Activated B cell treated with CpG ODN at 0.5 μM for 24 hours (primary cell): ENCODE measurements around the gene TSEN2. TPM values are rescaled to one million over a fixed set of nuclear protein-coding genes. Genes with fewer than 3 reads are reported as not detected.

Source experiments
- ATAC-seq: fragments of 200-7000 bp; cut with Tn5 transposase; one replicate; pipeline ENCODE4 v1.10.0; 2021; ENCODE audit warnings: low read depth, mild to moderate bottlenecking, moderate library complexity
- CTCF ChIA-PET: fragments of 350-600 bp; sonication (Branson Sonifier 250); formaldehyde crosslinking; loops from one replicate; lab custom pipeline; 2021; ENCODE audit warnings: antibody characterized with exemption; lab: Charles Lee
- POLR2A ChIA-PET: fragments of 350-600 bp; sonication (Branson Sonifier 250); formaldehyde crosslinking; loops from one replicate; lab custom pipeline; 2021; ENCODE audit warnings: antibody characterized with exemption; lab: Charles Lee
- DNase-seq: peaks from one replicate; pipeline ENCODE4 v3.0.0; 2022
- H3K27ac Mint-ChIP-seq: one replicate; pipeline ENCODE4 v1.8.0; 2020; ENCODE audit warnings: mixed read lengths
- H3K27me3 Mint-ChIP-seq: one replicate; pipeline ENCODE4 v1.8.0; 2021; ENCODE audit warnings: mixed read lengths
- H3K36me3 Mint-ChIP-seq: one replicate; pipeline ENCODE4 v1.8.0; 2021; ENCODE audit warnings: low read depth, mixed read lengths
- H3K4me1 Mint-ChIP-seq: one replicate; pipeline ENCODE4 v1.8.0; 2021; ENCODE audit warnings: mixed read lengths
- H3K4me3 Mint-ChIP-seq: one replicate; pipeline ENCODE4 v1.8.0; 2020; ENCODE audit warnings: mild to moderate bottlenecking, mixed read lengths
- H3K9me3 Mint-ChIP-seq: one replicate; pipeline ENCODE4 v1.8.0; 2020; ENCODE audit warnings: mixed read lengths
- intact Hi-C: fragments of 100-400 bp; cut with micrococcal nuclease; formaldehyde crosslinking; loops from one replicate; pipeline ENCODE4 v1.15.1; 2024
- total RNA-seq: library from RNA; stranded (reverse); gene quantifications from 2 replicates; pipeline ENCODE4 v1.2.3, GENCODE V29; 2022
- TF ChIP-seq, protein P1 (sequence below): fragments of 200-600 bp; IDR thresholded peaks from one replicate; pipeline ENCODE4 v1.8.0; 2022; ENCODE audit warnings: antibody characterized with exemption, mild to moderate bottlenecking

TSEN2 gene
- total RNA-seq, 1 donor from 2014 or later: 17.4 TPM

DNA sequence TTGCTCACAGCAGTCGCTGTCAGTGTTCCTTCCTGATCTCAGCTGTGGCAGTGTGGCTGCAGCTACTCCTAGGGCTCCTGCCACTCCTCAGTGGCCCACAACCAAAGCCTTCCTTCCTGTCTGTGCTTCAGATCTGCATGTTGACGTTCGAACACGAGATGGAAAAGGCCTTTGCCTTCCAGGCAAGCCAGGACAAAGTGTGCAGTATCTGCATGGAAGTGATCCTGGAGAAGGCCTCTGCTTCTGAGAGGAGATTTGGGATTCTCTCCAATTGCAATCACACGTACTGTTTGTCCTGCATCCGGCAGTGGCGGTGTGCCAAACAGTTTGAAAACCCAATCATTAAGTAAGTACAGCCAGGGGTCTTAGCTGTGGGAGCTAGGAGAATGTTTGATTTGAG is 90.4 kb downstream of the TSEN2 start:
- CTCF ChIA-PET: no interaction called here
- Mint-ChIP-seq H3K36me3 (peaks cover 92% of the 10 kb centered on the region), H3K4me1 (peaks cover 3% of the 10 kb centered on the region), H3K4me3 (no peak overlapping the region), H3K27me3 (no peaks in the 10 kb centered on the region), H3K9me3 (peaks cover 7% of the 10 kb centered on the region), H3K27ac (no peak overlapping the region)
- DNase-seq (no peak), ATAC-seq (no peak)
- TF ChIP-seq, protein P1, sequence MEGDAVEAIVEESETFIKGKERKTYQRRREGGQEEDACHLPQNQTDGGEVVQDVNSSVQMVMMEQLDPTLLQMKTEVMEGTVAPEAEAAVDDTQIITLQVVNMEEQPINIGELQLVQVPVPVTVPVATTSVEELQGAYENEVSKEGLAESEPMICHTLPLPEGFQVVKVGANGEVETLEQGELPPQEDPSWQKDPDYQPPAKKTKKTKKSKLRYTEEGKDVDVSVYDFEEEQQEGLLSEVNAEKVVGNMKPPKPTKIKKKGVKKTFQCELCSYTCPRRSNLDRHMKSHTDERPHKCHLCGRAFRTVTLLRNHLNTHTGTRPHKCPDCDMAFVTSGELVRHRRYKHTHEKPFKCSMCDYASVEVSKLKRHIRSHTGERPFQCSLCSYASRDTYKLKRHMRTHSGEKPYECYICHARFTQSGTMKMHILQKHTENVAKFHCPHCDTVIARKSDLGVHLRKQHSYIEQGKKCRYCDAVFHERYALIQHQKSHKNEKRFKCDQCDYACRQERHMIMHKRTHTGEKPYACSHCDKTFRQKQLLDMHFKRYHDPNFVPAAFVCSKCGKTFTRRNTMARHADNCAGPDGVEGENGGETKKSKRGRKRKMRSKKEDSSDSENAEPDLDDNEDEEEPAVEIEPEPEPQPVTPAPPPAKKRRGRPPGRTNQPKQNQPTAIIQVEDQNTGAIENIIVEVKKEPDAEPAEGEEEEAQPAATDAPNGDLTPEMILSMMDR: no peak
- intact Hi-C loops: no loop called here
- POLR2A ChIA-PET: no interaction called here

DNA sequence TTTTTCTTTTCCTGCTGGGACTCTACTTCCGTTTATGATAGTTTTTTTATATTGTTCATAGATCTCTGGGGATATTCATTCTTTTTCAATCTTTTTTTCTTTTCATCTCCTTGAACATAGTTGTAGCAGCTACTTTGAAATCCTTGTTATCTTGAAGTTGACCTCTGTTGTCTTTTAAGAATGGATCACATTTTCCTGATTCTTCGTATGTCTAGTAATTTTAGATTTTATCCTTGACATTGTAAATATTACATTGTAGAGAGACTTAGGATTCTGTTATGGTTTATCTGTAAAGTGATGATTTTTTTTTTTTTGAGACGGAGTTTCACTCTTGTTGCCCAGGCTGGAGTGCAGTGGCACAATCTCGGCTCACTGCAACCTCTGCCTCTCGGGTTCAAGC is 93.1 kb downstream of the TSEN2 start:
- POLR2A ChIA-PET: no interaction called here
- H3K9me3 Mint-ChIP-seq: peaks cover 7% of the 10 kb centered on the region
- no peak for ATAC-seq

DNA sequence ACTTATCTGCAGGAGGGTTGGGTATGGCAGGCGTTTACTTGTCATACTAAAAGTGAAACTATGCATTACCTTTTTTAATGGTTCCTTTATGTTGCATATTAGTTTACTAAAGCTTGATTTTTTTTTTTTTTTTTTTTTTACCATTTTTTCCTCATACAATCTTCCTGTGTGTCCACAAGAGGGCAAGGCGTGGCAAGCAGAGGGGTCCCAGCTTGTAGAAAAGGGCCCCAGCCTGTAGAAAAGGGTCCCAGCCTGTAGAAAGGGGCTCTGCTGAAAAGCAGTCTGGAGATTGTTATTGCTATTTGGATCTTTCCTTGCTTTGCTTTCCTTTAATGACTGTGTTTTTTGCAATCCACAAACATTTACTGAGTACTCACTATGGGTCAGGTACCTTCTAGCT is 94.5 kb downstream of the TSEN2 start:
- intact Hi-C loops: no loop called here
- ChIA-PET CTCF (interaction anchor here (1.1 kb wide), 1 partner anchor 443 kb away, joined by 3 read pairs; no protein-coding TSS in a partner anchor), POLR2A (interaction anchor here (0.7 kb wide), 1 partner anchor 83 kb away, joined by 3 read pairs; no protein-coding TSS in a partner anchor)
- ATAC-seq: no peak
- no peaks in the 10 kb centered on the region for H3K27me3 Mint-ChIP-seq
- peaks cover 91% of the 10 kb centered on the region for H3K36me3 Mint-ChIP-seq
- TF ChIP-seq, protein P1: no peak
- H3K9me3 Mint-ChIP-seq: peaks cover 7% of the 10 kb centered on the region
- no peak overlapping the region for H3K27ac Mint-ChIP-seq
- no peak for DNase-seq
- H3K4me1 Mint-ChIP-seq: peaks cover 6% of the 10 kb centered on the region
- H3K4me3 Mint-ChIP-seq: no peak overlapping the region

More for the DNA sequence above, 93.1 kb downstream of the TSEN2 start:
- Mint-ChIP-seq H3K4me3 (no peak overlapping the region), H3K36me3 (peaks cover 92% of the 10 kb centered on the region), H3K27ac (no peak overlapping the region), H3K27me3 (no peaks in the 10 kb centered on the region), H3K4me1 (peaks cover 6% of the 10 kb centered on the region)
- DNase-seq: no peak
- TF ChIP-seq, protein P1: no peak
- intact Hi-C loops: no loop called here
- CTCF ChIA-PET: no interaction called here

DNA sequence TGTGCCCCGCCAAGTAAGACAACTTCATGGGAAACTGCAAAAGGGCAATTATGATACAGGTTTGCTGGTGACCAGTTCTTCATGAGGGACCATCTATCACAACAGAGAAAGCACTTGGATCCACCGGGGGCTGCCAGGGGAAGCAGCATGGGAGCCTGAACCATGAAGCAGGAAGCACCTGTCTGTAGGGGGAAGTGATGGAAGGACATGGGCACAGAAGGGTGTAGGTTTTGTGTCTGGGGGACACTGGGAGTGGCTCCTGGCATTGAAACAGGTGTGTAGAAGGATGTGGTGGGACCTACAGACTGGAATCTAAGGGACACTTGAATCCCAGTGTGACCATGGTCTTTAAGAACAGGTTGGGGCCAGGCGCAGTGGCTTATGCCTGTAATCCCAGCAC is 95.2 kb downstream of the TSEN2 start:
- no peak for DNase-seq
- TF ChIP-seq, protein P1: no peak
- Mint-ChIP-seq H3K4me3 (no peak overlapping the region), H3K27me3 (no peaks in the 10 kb centered on the region), H3K9me3 (peaks cover 7% of the 10 kb centered on the region), H3K27ac (peak overlapping the region; percentile 50), H3K36me3 (peaks cover 91% of the 10 kb centered on the region), H3K4me1 (peaks cover 6% of the 10 kb centered on the region)
- intact Hi-C loops: no loop called here
- ATAC-seq: no peak
- CTCF ChIA-PET: no interaction called here
- POLR2A ChIA-PET: no interaction called here

DNA sequence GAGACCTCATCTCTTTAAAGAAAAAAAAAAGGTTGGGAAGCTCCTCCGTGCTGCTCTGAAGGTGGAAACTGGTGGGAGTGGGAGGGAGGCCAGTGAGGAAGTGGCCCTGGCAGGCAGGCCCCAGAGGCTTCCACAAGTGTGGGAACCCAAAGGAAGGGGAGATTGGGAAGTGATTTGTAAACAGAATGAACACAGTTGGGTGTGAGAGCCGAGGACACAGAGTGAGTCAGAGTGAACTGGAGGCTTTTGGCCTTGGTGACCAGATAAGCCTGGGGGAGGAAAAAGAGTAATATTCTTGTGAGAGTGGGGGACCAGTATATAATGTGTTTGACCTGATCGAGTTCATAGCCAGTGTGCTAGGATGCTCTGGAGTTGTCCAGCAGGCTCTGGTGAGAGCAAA is 95.6 kb downstream of the TSEN2 start:
- H3K27me3 Mint-ChIP-seq: no peaks in the 10 kb centered on the region
- peaks cover 91% of the 10 kb centered on the region for H3K36me3 Mint-ChIP-seq
- H3K4me3 Mint-ChIP-seq: no peak overlapping the region
- DNase-seq (no peak), ATAC-seq (no peak)
- H3K9me3 Mint-ChIP-seq: peaks cover 7% of the 10 kb centered on the region
- peaks cover 6% of the 10 kb centered on the region for H3K4me1 Mint-ChIP-seq
- H3K27ac Mint-ChIP-seq: peak overlapping the region; percentile 50
- TF ChIP-seq, protein P1: no peak
- POLR2A ChIA-PET: no interaction called here
- CTCF ChIA-PET: no interaction called here
- intact Hi-C loops: no loop called here
